Trophoblast cell (in vitro differentiated cells and primary cell): ENCODE results near the gene PXT1.

Experiments used
- DNase-seq, 2 donors: peaks; one replicate each; pipeline ENCODE4 v3.0.0-alpha.2; 2016
- H2AFZ ChIP-seq: 2 replicates; pipeline ENCODE4 v1.6.1; 2013; ENCODE audit warnings: low read length, moderate library complexity, mild to moderate bottlenecking; ENCODE audit not compliant: insufficient read depth, poor library complexity
- H2AK5ac ChIP-seq: 2 replicates; pipeline ENCODE4 v1.6.1; 2013; ENCODE audit warnings: mild to moderate bottlenecking, low read length
- H2BK120ac ChIP-seq: 2 replicates; pipeline ENCODE4 v1.6.1; 2013; ENCODE audit warnings: low read length, mild to moderate bottlenecking, moderate library complexity; ENCODE audit not compliant: insufficient read depth, poor library complexity
- H2BK12ac ChIP-seq: 2 replicates; pipeline ENCODE4 v1.6.1; 2013; ENCODE audit warnings: mild to moderate bottlenecking, low read length, moderate library complexity
- H2BK5ac ChIP-seq: 2 replicates; pipeline ENCODE4 v1.6.1; 2013; ENCODE audit warnings: low read length, low read depth, moderate library complexity, mild to moderate bottlenecking; ENCODE audit not compliant: poor library complexity
- H3K14ac ChIP-seq: 2 replicates; pipeline ENCODE4 v1.6.1; 2013; ENCODE audit warnings: mild to moderate bottlenecking, low read length
- H3K18ac ChIP-seq: 2 replicates; pipeline ENCODE4 v1.6.1; 2013; ENCODE audit warnings: mild to moderate bottlenecking, low read length
- H3K23ac ChIP-seq: 2 replicates; pipeline ENCODE4 v1.6.1; 2013; ENCODE audit warnings: low read length
- H3K27ac ChIP-seq: 2 replicates; pipeline ENCODE4 v1.5.1; 2013; ENCODE audit warnings: low read depth, mild to moderate bottlenecking, inconsistent platforms, low read length, moderate library complexity
- H3K27me3 ChIP-seq: 2 replicates; pipeline ENCODE4 v1.6.1; 2013; ENCODE audit warnings: inconsistent platforms, mild to moderate bottlenecking, low read length, moderate library complexity; ENCODE audit not compliant: insufficient read depth
- H3K36me3 ChIP-seq, 2 experiments: 1 replicate in 1 of 2; 2 replicates in 1 of 2; pipeline ENCODE4 v1.6.1; 2013; ENCODE audit warnings: low read length in 2 of 2, mild to moderate bottlenecking in 2 of 2, moderate library complexity in 1 of 2; ENCODE audit not compliant: insufficient read depth in 2 of 2, control insufficient read depth in 1 of 2
- H3K4ac ChIP-seq: 2 replicates; pipeline ENCODE4 v1.6.1; 2013; ENCODE audit warnings: low read depth, mild to moderate bottlenecking, low read length, moderate library complexity
- H3K4me1 ChIP-seq, 2 experiments: 1 replicate in 1 of 2; 2 replicates in 1 of 2; pipeline ENCODE4 v1.6.1; 2013; ENCODE audit warnings: low read length in 2 of 2, mild to moderate bottlenecking in 2 of 2, moderate library complexity in 1 of 2; ENCODE audit not compliant: insufficient read depth in 2 of 2, control insufficient read depth in 1 of 2
- H3K4me2 ChIP-seq: 2 replicates; pipeline ENCODE4 v1.6.1; 2013; ENCODE audit warnings: inconsistent platforms, mild to moderate bottlenecking, low read length, moderate library complexity
- H3K4me3 ChIP-seq: 2 replicates; pipeline ENCODE4 v1.5.1; 2013; ENCODE audit warnings: mild to moderate bottlenecking, low read depth, low read length, inconsistent platforms
- H3K79me1 ChIP-seq: one replicate; pipeline ENCODE4 v1.6.1; 2013; ENCODE audit warnings: low read length
- H3K79me2 ChIP-seq: 2 replicates; pipeline ENCODE4 v1.6.1; 2013; ENCODE audit warnings: low read length, mild to moderate bottlenecking; ENCODE audit not compliant: control insufficient read depth, insufficient read depth, poor library complexity
- H3K9ac ChIP-seq: 2 replicates; pipeline ENCODE4 v1.6.1; 2013; ENCODE audit warnings: mild to moderate bottlenecking, low read length
- H3K9me3 ChIP-seq: 2 replicates; pipeline ENCODE4 v1.6.1; 2013; ENCODE audit warnings: low read depth, mild to moderate bottlenecking, control low read depth, inconsistent platforms, low read length; ENCODE audit not compliant: insufficient read depth
- H4K12ac ChIP-seq: 2 replicates; pipeline ENCODE4 v1.6.1; 2013; ENCODE audit warnings: low read depth, mild to moderate bottlenecking, low read length, moderate library complexity
- H4K8ac ChIP-seq: 2 replicates; pipeline ENCODE4 v1.6.1; 2013; ENCODE audit warnings: low read depth, mild to moderate bottlenecking, low read length, moderate library complexity
- H4K91ac ChIP-seq: one replicate; pipeline ENCODE4 v1.6.1; 2013; ENCODE audit warnings: low read depth, mild to moderate bottlenecking, low read length, moderate library complexity
- WGBS: extraction: QIAGEN DNeasy Blood & Tissue Kit; methylation state at CpG from one replicate; pipeline ENCODE4 v1.1.7; 2013; ENCODE audit warnings: missing lambda C conversion rate; ENCODE audit not compliant: insufficient read length, insufficient coverage; ENCODE audit errors: extremely low coverage; 5-methylcytosine and 5-hydroxymethylcytosine counted together

Gene PXT1

DNA sequence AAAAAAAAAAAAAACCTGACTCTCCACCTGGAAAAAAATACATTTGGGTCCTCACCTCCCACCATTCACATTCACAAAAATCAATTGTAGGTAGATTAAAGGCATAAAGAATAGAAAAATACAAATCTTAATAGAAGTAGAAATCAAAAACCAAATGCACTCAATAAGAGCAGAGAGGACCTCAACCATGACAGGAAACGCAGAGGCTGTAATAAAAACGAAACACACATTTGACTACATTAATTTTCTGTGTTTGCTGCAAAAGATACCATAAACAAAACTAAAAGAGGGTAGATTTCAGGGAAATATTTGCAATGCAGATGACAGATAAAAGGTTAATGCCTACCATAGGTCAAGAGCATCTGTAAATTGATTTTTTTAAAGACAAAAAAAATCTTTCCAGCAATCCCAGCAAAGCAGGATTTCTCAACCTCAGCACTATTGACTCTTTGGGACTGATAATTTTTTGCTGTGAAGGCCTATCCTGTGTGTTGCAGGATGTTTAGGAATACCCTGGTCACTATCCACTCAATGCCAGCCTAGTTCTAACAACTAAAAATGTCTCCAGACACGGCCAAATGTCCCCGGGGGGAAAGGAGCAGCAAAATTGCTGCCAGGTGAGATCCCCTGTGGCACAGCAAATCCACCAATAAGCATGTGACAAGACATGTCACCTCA, 64.3 kb downstream of the PXT1 start:
- no peak overlapping the region for H3K4ac ChIP-seq
- no peak overlapping the region for H3K23ac ChIP-seq
- H3K79me2 ChIP-seq: no peaks in the 10 kb centered on the region
- no peak overlapping the region for H3K4me3 ChIP-seq
- no peak overlapping the region for H3K4me2 ChIP-seq
- no peak overlapping the region for H3K14ac ChIP-seq
- no peak overlapping the region for H2BK12ac ChIP-seq
- H3K9me3 ChIP-seq: peaks cover 2% of the 10 kb centered on the region
- H4K12ac ChIP-seq: no peak overlapping the region
- no peaks in the 10 kb centered on the region for H3K27me3 ChIP-seq
- H4K91ac ChIP-seq: no peak overlapping the region
- H3K36me3 ChIP-seq: no peaks in the 10 kb centered on the region
- H2AFZ ChIP-seq: no peak overlapping the region
- no peak overlapping the region for H2AK5ac ChIP-seq
- no CpG with 5 or more reads among the region's 4 CpGs for WGBS
- no peak for DNase-seq
- no peak overlapping the region for H2BK120ac ChIP-seq
- no peak overlapping the region for H3K9ac ChIP-seq
- H2BK5ac ChIP-seq: no peak overlapping the region
- no peak overlapping the region for H3K18ac ChIP-seq
- no peak overlapping the region for H3K27ac ChIP-seq
- H3K79me1 ChIP-seq: no peaks in the 10 kb centered on the region
- H3K4me1 ChIP-seq: peaks cover 0 to 3% of the 10 kb centered on the region in 2 experiments
- H4K8ac ChIP-seq: no peak overlapping the region

GRCh38 chr6:36377594-36377993, 65.1 kb downstream of the PXT1 start:
- H3K79me2 ChIP-seq: no peaks in the 10 kb centered on the region
- peaks cover 2% of the 10 kb centered on the region for H3K9me3 ChIP-seq
- no peak overlapping the region for H4K8ac ChIP-seq
- DNase-seq: no peak
- no peak overlapping the region for H3K4ac ChIP-seq
- H3K4me1 ChIP-seq: peaks cover 0 to 3% of the 10 kb centered on the region in 2 experiments
- no peak overlapping the region for H3K14ac ChIP-seq
- H3K4me3 ChIP-seq: no peak overlapping the region
- H2AFZ ChIP-seq: no peak overlapping the region
- no peak overlapping the region for H3K18ac ChIP-seq
- no peak overlapping the region for H3K27ac ChIP-seq
- H3K36me3 ChIP-seq: no peaks in the 10 kb centered on the region
- no peak overlapping the region for H3K4me2 ChIP-seq
- no peak overlapping the region for H4K91ac ChIP-seq
- no peak overlapping the region for H3K23ac ChIP-seq
- no peak overlapping the region for H3K9ac ChIP-seq
- no peaks in the 10 kb centered on the region for H3K27me3 ChIP-seq
- no peak overlapping the region for H2BK120ac ChIP-seq
- H3K79me1 ChIP-seq: no peaks in the 10 kb centered on the region
- no peak overlapping the region for H2BK5ac ChIP-seq
- no peak overlapping the region for H2BK12ac ChIP-seq
- no peak overlapping the region for H4K12ac ChIP-seq
- no CpG with 5 or more reads among the region's 5 CpGs for WGBS
- no peak overlapping the region for H2AK5ac ChIP-seq

GRCh38 chr6:36376742-36377141, 65.9 kb downstream of the PXT1 start:
- no peak overlapping the region for H2AK5ac ChIP-seq
- no peaks in the 10 kb centered on the region for H3K79me2 ChIP-seq
- no peak for DNase-seq
- no peak overlapping the region for H3K9ac ChIP-seq
- no peaks in the 10 kb centered on the region for H3K27me3 ChIP-seq
- H4K8ac ChIP-seq: no peak overlapping the region
- no peak overlapping the region for H3K23ac ChIP-seq
- no peak overlapping the region for H3K4me3 ChIP-seq
- no peak overlapping the region for H2BK120ac ChIP-seq
- H2BK5ac ChIP-seq: no peak overlapping the region
- no peak overlapping the region for H4K12ac ChIP-seq
- no peak overlapping the region for H3K4ac ChIP-seq
- peaks cover 2% of the 10 kb centered on the region for H3K9me3 ChIP-seq
- no peak overlapping the region for H3K4me2 ChIP-seq
- no peak overlapping the region for H2BK12ac ChIP-seq
- no peak overlapping the region for H3K18ac ChIP-seq
- no peak overlapping the region for H2AFZ ChIP-seq
- no peaks in the 10 kb centered on the region for H3K79me1 ChIP-seq
- no peak overlapping the region for H3K27ac ChIP-seq
- H3K14ac ChIP-seq: no peak overlapping the region
- no CpG with 5 or more reads among the region's 8 CpGs for WGBS
- no peak overlapping the region for H4K91ac ChIP-seq
- H3K4me1 ChIP-seq: peaks cover 0 to 3% of the 10 kb centered on the region in 2 experiments
- H3K36me3 ChIP-seq: no peaks in the 10 kb centered on the region

DNA sequence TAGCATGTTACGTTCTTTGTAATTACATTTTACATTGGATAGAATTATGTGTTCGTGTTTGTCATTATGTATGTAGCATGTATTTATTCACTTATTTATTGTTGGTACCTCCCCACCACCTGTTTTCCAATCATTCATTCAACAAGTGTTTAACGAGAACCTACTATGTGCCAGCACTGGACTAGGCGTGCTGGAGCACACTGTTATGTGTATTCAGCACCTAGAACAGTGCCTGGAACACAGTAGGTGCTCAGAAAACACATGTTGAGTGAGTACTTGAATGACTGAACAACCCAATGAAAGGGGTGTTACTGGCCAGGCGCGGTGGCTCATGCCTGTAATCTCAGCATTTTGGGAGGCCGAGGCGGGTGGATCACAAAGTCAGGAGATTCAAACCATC, 66.5 kb downstream of the PXT1 start:
- Histone ChIP-seq H2BK12ac (no peak overlapping the region), H2AFZ (no peak overlapping the region), H3K27ac (no peak overlapping the region), H3K23ac (no peak overlapping the region), H2BK120ac (no peak overlapping the region), H3K14ac (no peak overlapping the region), H2BK5ac (no peak overlapping the region), H3K4me1 (peaks cover 0 to 3% of the 10 kb centered on the region in 2 experiments), H3K79me2 (no peaks in the 10 kb centered on the region), H3K4me3 (no peak overlapping the region), H3K79me1 (no peaks in the 10 kb centered on the region), H2AK5ac (no peak overlapping the region), H4K12ac (no peak overlapping the region), H4K91ac (no peak overlapping the region), H3K9me3 (peaks cover 2% of the 10 kb centered on the region), H3K9ac (no peak overlapping the region), H3K36me3 (no peaks in the 10 kb centered on the region), H3K4me2 (no peak overlapping the region), H3K4ac (no peak overlapping the region), H4K8ac (no peak overlapping the region), H3K27me3 (no peaks in the 10 kb centered on the region), H3K18ac (no peak overlapping the region)
- WGBS: no CpG with 5 or more reads among the region's 8 CpGs
- no peak for DNase-seq
